Hepatocyte (in vitro differentiated cells): ENCODE results near the gene POLR3C. TPM values are rescaled to one million over a fixed set of nuclear protein-coding genes. Genes with fewer than 3 reads are reported as not detected.

Experiments
- DNase-seq: peaks from one replicate; pipeline ENCODE4 v3.0.0-alpha.2; 2016; ENCODE audit warnings: low spot score
- H2AFZ ChIP-seq: fragments of 200-600 bp; sonication (generic); 2 replicates; pipeline ENCODE4 v1.6.0; 2016; ENCODE audit warnings: antibody characterized with exemption, mild to moderate bottlenecking
- H3K27ac ChIP-seq: fragments of 200-600 bp; sonication (generic); 2 replicates; pipeline ENCODE4 v1.5.1; 2016; ENCODE audit warnings: mild to moderate bottlenecking
- H3K27me3 ChIP-seq: fragments of 200-600 bp; sonication (generic); 2 replicates; pipeline ENCODE4 v1.6.1; 2016
- H3K36me3 ChIP-seq: fragments of 200-600 bp; sonication (generic); replicated peaks from 2 replicates; pipeline ENCODE4 v1.5.1; 2016; ENCODE audit warnings: low read depth; ENCODE audit not compliant: insufficient read depth
- H3K4me1 ChIP-seq: fragments of 200-600 bp; sonication (generic); 2 replicates; pipeline ENCODE4 v1.5.1; 2016; ENCODE audit warnings: mild to moderate bottlenecking, moderate library complexity; ENCODE audit not compliant: insufficient read depth
- H3K4me2 ChIP-seq: fragments of 200-600 bp; sonication (generic); 2 replicates; pipeline ENCODE4 v1.6.0; 2016
- H3K4me3 ChIP-seq: fragments of 200-600 bp; sonication (generic); 2 replicates; pipeline ENCODE4 v1.5.1; 2016; ENCODE audit warnings: mild to moderate bottlenecking
- H3K79me2 ChIP-seq: fragments of 200-600 bp; sonication (generic); 2 replicates; pipeline ENCODE4 v1.6.0; 2017; ENCODE audit warnings: mild to moderate bottlenecking
- H3K9me2 ChIP-seq: fragments of 200-600 bp; sonication (generic); replicated peaks from 2 replicates; pipeline ENCODE4 v1.6.0; 2017; ENCODE audit warnings: mild to moderate bottlenecking; ENCODE audit not compliant: insufficient read depth
- H3K9me3 ChIP-seq: fragments of 200-600 bp; sonication (generic); 2 replicates; pipeline ENCODE4 v1.5.1; 2016; ENCODE audit warnings: low read depth, mild to moderate bottlenecking
- H4K20me1 ChIP-seq: fragments of 200-600 bp; sonication (generic); 2 replicates; pipeline ENCODE4 v1.6.0; 2016; ENCODE audit warnings: mild to moderate bottlenecking; ENCODE audit not compliant: insufficient read depth, poor library complexity, severe bottlenecking
- CTCF ChIP-seq: fragments of 200-600 bp; sonication (generic); IDR thresholded peaks from 2 replicates; pipeline ENCODE4 v1.5.1; 2016; ENCODE audit warnings: antibody characterized with exemption, mild to moderate bottlenecking; ENCODE audit not compliant: poor library complexity
- EZH2 ChIP-seq: fragments of 200-600 bp; sonication (generic); IDR thresholded peaks from 2 replicates; pipeline ENCODE4 v1.6.1; 2016; ENCODE audit warnings: antibody characterized with exemption, mild to moderate bottlenecking, borderline replicate concordance
- EZH2phosphoT487 ChIP-seq: fragments of 200-600 bp; sonication (generic); IDR thresholded peaks from one replicate; pipeline ENCODE4 v1.6.1; 2018; ENCODE audit warnings: antibody characterized with exemption, mild to moderate bottlenecking, low read depth, moderate library complexity; ENCODE audit not compliant: unreplicated experiment, severe bottlenecking
- WGBS: methylation state at CpG from one replicate; pipeline ENCODE4 v1.1.6; 2016; ENCODE audit warnings: low lambda C conversion rate; ENCODE audit errors: missing lambda C conversion rate; 5-methylcytosine and 5-hydroxymethylcytosine counted together
- polyA plus RNA-seq: library from polyadenylated mRNA; unstranded; fragments of >200 nt; fragmentation: Nextera tagmentation; extraction: Ambion mirVana; gene quantifications from 2 replicates; pipeline ENCODE4 v1.2.1, GENCODE V29; 2016
- total RNA-seq: library from RNA; depleted of rRNA; stranded (reverse); fragments of >200 nt; gene quantifications from 2 replicates; pipeline ENCODE4 v1.2.3, GENCODE V29; 2014

The POLR3C gene
- total and polyA plus RNA-seq, 2 experiments from 2014 or later: 19.6 to 20.9 TPM

DNA sequence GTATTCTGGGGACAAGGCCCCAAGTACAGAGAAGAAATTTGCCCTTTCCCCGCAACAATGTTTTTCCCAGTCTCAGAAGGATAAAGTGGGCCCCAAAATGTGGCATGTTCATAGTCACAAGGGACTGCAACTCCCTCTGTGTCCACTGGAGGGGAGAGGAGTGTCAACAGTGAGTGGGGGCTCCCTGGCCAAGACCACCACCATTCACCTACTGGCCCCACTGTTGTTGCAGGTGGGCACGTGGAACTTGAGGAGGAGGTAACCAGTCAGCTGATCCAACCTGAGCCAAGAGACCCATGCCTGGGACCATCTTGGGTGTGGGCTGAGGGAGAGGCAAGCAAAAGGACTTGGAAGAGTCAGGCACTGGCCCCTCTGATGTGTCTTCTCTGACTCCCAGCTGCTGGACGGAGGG is 22.2 kb downstream of the POLR3C start:
- Histone ChIP-seq H3K36me3 (no peaks in the 10 kb centered on the region), H3K9me3 (no peaks in the 10 kb centered on the region), H3K4me3 (no peak overlapping the region), H3K9me2 (no peaks in the 10 kb centered on the region), H3K27me3 (no peaks in the 10 kb centered on the region), H3K79me2 (no peaks in the 10 kb centered on the region), H3K4me2 (peak overlapping the region; percentile 95), H3K4me1 (peaks cover 5% of the 10 kb centered on the region), H3K27ac (peak overlapping the region; percentile 60), H2AFZ (peak overlapping the region; percentile 90), H4K20me1 (no peaks in the 10 kb centered on the region)
- DNase-seq: peak; percentile 61
- WGBS: 81% methylated on average over 3 of the region's 3 CpGs
- TF ChIP-seq CTCF: peak; percentile 57
- TF ChIP-seq EZH2phosphoT487: no peak
- no peak for TF ChIP-seq EZH2

GRCh38 chr1:145847827-145848226 is 23.8 kb downstream of the POLR3C start:
- Histone ChIP-seq H3K4me3 (no peak overlapping the region), H3K9me2 (no peaks in the 10 kb centered on the region), H3K27me3 (no peaks in the 10 kb centered on the region), H4K20me1 (no peaks in the 10 kb centered on the region), H3K36me3 (no peaks in the 10 kb centered on the region), H3K79me2 (no peaks in the 10 kb centered on the region), H2AFZ (no peak overlapping the region), H3K4me1 (peaks cover 5% of the 10 kb centered on the region), H3K4me2 (no peak overlapping the region), H3K9me3 (no peaks in the 10 kb centered on the region), H3K27ac (no peak overlapping the region)
- 96% methylated on average over 3 of the region's 3 CpGs for WGBS
- TF ChIP-seq EZH2 (no peak), CTCF (no peak), EZH2phosphoT487 (no peak)
- DNase-seq: no peak

DNA sequence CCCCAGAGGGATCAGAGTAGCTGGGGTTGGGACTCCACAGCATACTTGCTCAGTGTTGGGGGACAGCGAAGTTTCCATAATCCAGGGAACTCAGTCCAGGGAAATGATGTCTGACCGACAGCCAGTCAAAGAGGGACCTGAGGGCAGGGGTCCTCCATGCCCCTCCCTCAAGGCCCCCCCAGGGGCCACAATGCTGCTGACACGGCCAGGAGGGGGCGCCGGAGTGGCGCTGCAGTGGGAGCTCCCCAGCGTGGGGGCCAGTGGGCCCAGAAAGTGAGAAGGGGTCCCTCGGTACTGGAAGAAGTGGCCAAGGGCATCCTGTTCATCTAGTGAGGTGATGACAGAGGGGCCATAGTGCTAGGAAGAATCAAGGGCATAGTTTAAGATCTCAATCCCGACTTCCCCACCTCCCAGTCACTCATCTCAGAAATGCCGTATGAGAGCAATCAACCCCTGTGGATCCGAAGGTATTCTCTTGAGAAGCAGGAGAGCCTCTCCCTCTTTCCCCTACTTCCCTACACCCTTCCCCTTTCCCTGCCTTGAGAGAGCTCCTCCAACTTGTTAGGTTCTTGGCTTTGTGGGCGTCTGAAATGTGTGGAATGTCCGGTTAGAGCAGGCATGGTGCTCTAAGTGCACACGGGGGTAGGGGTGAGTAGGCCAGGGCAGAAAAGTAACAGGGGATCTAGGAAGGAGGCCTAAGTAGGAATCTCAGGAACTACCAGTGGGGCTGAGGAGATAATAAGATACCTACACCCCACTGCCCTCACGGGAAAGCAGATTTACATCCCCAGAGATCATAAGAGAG is 25.6 kb downstream of the POLR3C start:
- Histone ChIP-seq H3K36me3 (no peaks in the 10 kb centered on the region), H3K4me1 (peaks cover 5% of the 10 kb centered on the region), H3K4me3 (no peak overlapping the region), H3K4me2 (no peak overlapping the region), H3K9me3 (no peaks in the 10 kb centered on the region), H3K79me2 (no peaks in the 10 kb centered on the region), H3K27me3 (no peaks in the 10 kb centered on the region), H3K9me2 (no peaks in the 10 kb centered on the region), H2AFZ (no peak overlapping the region), H4K20me1 (no peaks in the 10 kb centered on the region), H3K27ac (no peak overlapping the region)
- DNase-seq: no peak
- no peak for TF ChIP-seq EZH2
- peak; percentile 25 for TF ChIP-seq CTCF
- 77% methylated on average over 10 of the region's 15 CpGs for WGBS
